NCI-H748 treated with DMSO at 0.1 percent for 48 hours (cell line): ENCODE data around the gene ADGRV1.

ENCODE experiments used
- DNase-seq: peaks from one replicate; lab custom pipeline; 2025; lab: John Stamatoyannopoulos, UW

Gene ADGRV1

GRCh38 chr5:90876366-90876765, 317.8 kb downstream of the ADGRV1 start:
- no peak for DNase-seq

GRCh38 chr5:90877049-90877448, 318.5 kb downstream of the ADGRV1 start:
- DNase-seq: no peak

- no peak for DNase-seq
These were observed 319.5 kb downstream of the ADGRV1 start for GRCh38 chr5:90878081-90878480.

- no peak for DNase-seq
These were observed 320.1 kb downstream of the ADGRV1 start for GRCh38 chr5:90878549-90879196.

GRCh38 chr5:90881626-90882150, 323.1 kb downstream of the ADGRV1 start:
- DNase-seq: no peak

GRCh38 chr5:90882448-90882847, 323.9 kb downstream of the ADGRV1 start:
- DNase-seq: no peak

- no peak for DNase-seq
These were observed 326.7 kb downstream of the ADGRV1 start for GRCh38 chr5:90885180-90885868.

GRCh38 chr5:90886381-90886780, 327.8 kb downstream of the ADGRV1 start:
- DNase-seq: no peak

- DNase-seq: peak; percentile 88
These were observed 330.1 kb downstream of the ADGRV1 start for GRCh38 chr5:90888511-90889324.

GRCh38 chr5:90889325-90889600, 330.7 kb downstream of the ADGRV1 start:
- DNase-seq: no peak

- DNase-seq: no peak
These were observed 331.6 kb downstream of the ADGRV1 start for GRCh38 chr5:90890180-90890579.

- DNase-seq: no peak
These were observed 336.3 kb downstream of the ADGRV1 start for GRCh38 chr5:90894866-90895420.

GRCh38 chr5:90897618-90898017, 339.0 kb downstream of the ADGRV1 start:
- DNase-seq: no peak

- DNase-seq: no peak
These were observed 339.9 kb downstream of the ADGRV1 start for GRCh38 chr5:90898326-90899013.

GRCh38 chr5:90899014-90899604, 340.5 kb downstream of the ADGRV1 start:
- no peak for DNase-seq

- no peak for DNase-seq
These were observed 342.7 kb downstream of the ADGRV1 start for GRCh38 chr5:90901261-90901660.

GRCh38 chr5:90902170-90902569, 343.6 kb downstream of the ADGRV1 start:
- no peak for DNase-seq

GRCh38 chr5:90902651-90903386, 344.2 kb downstream of the ADGRV1 start:
- no peak for DNase-seq

GRCh38 chr5:90909101-90909503, 350.5 kb downstream of the ADGRV1 start:
- DNase-seq: peak; percentile 10

GRCh38 chr5:90909940-90910339, 351.3 kb downstream of the ADGRV1 start:
- DNase-seq: no peak

- DNase-seq: peak; percentile 72
These were observed 352.6 kb downstream of the ADGRV1 start for GRCh38 chr5:90911169-90911568.
